CD4-positive, alpha-beta T cell (primary cell): ENCODE results near the gene NMRAL1. TPM values are rescaled to one million over a fixed set of nuclear protein-coding genes. Genes with fewer than 3 reads are reported as not detected.
A peak's percentile ranks its signal among the peaks of the same experiment; 100 is the strongest.

Source experiments
- ATAC-seq: fragments of 200-7000 bp; cut with Tn5 transposase; one replicate; pipeline ENCODE4 v1.10.0; 2022; ENCODE audit warnings: mild to moderate bottlenecking; ENCODE audit not compliant: poor library complexity
- CTCF ChIA-PET: fragments of 350-600 bp; sonication (Branson Sonifier 250); formaldehyde crosslinking; loops from one replicate; lab custom pipeline; 2021; ENCODE audit warnings: antibody characterized with exemption, inconsistent platforms; lab: Charles Lee
- POLR2A ChIA-PET: fragments of 350-600 bp; sonication (Branson Sonifier 250); formaldehyde crosslinking; loops from one replicate; lab custom pipeline; 2021; ENCODE audit warnings: antibody characterized with exemption, inconsistent platforms; lab: Charles Lee
- DNase-seq, 14 experiments: peaks; one replicate each; pipeline ENCODE4 v3.0.0-alpha.2; 2013 to 2020; ENCODE audit warnings: mixed read lengths in 2 of 14
- H3K27ac ChIP-seq, 2 donors: one replicate each; pipeline versions ENCODE4 v1.5.1 to v1.7.0; 2013; ENCODE audit warnings: low read length in 2 of 2, low read depth in 1 of 2, mild to moderate bottlenecking in 1 of 2
- H3K27me3 ChIP-seq, 2 experiments: 1 replicate in 1 of 2; 2 replicates in 1 of 2; pipeline versions ENCODE4 v1.6.1 to v1.7.0; 2013; ENCODE audit warnings: low read length in 2 of 2, control low read depth in 1 of 2, mild to moderate bottlenecking in 1 of 2, moderate library complexity in 1 of 2; ENCODE audit not compliant: insufficient read depth in 2 of 2, control insufficient read depth in 1 of 2
- H3K36me3 ChIP-seq: one replicate; pipeline ENCODE4 v1.6.1; 2013; ENCODE audit warnings: low read length, control low read depth; ENCODE audit not compliant: insufficient read depth
- H3K4me1 ChIP-seq: one replicate; pipeline ENCODE4 v1.6.1; 2013; ENCODE audit warnings: low read length, control low read depth; ENCODE audit not compliant: insufficient read depth
- H3K4me3 ChIP-seq: one replicate; pipeline ENCODE4 v1.5.1; 2013; ENCODE audit warnings: mild to moderate bottlenecking, low read length, moderate library complexity
- H3K9me3 ChIP-seq, 2 experiments: 1 replicate in 1 of 2; 2 replicates in 1 of 2; pipeline versions ENCODE4 v1.6.1 to v1.7.0; 2013; ENCODE audit warnings: low read length in 2 of 2, mild to moderate bottlenecking in 2 of 2, control low read depth in 1 of 2, moderate library complexity in 1 of 2; ENCODE audit not compliant: control insufficient read depth in 1 of 2, insufficient read depth in 1 of 2
- H3K27ac Mint-ChIP-seq: one replicate; pipeline ENCODE4 v1.8.0; 2020; ENCODE audit warnings: mixed read lengths
- H3K27me3 Mint-ChIP-seq: one replicate; pipeline ENCODE4 v1.8.0; 2021; ENCODE audit warnings: mixed read lengths
- H3K36me3 Mint-ChIP-seq: one replicate; pipeline ENCODE4 v1.8.0; 2021; ENCODE audit warnings: low read depth, mixed read lengths
- H3K4me1 Mint-ChIP-seq: one replicate; pipeline ENCODE4 v1.8.0; 2021; ENCODE audit warnings: low read depth, mixed read lengths
- H3K4me3 Mint-ChIP-seq: one replicate; pipeline ENCODE4 v1.8.0; 2020; ENCODE audit warnings: mild to moderate bottlenecking, mixed read lengths
- H3K9me3 Mint-ChIP-seq: one replicate; pipeline ENCODE4 v1.8.0; 2020; ENCODE audit warnings: mixed read lengths
- intact Hi-C, 2 experiments: fragments of 100-400 bp; cut with DNase I in 1 of 2; cut with micrococcal nuclease in 1 of 2; formaldehyde crosslinking; loops; one replicate each; pipeline versions ENCODE4 v1.15.1 to v1.9.0; 2023 to 2025; cut with DNase I, micrococcal nuclease
- total RNA-seq, 174 experiments: library from RNA in 2 of 174; stranded (reverse) in 2 of 174; gene quantifications; one replicate each; pipeline ENCODE4 v1.2.3 and lab custom pipeline; 2021 to 2026
- TF ChIP-seq, protein P1 (sequence below): fragments of 200-600 bp; IDR thresholded peaks from one replicate; pipeline ENCODE4 v1.8.0; 2022; ENCODE audit warnings: antibody characterized with exemption, mild to moderate bottlenecking

Gene NMRAL1
- total RNA-seq, 2 experiments from 2014 or later = 28.6 to 29.5 TPM

DNA sequence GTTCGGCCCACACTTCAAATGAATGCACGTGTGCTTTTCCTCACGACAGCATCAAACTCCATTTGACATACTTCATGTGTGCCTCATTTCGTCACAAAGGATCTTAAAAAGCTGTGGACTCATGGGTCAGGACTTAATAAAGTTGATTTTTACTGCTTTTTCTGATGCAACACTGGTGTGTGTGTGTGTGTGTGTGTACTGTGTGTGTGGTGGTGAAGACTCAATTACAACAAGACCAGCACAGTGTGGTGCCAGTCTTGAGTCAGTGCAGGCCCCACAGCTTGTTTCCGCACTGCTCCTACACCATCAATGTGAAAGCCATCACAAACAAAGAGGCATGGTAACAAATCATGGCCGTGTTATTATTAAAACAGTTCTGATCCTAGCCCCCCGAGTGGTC, 46.5 kb upstream of the NMRAL1 start:
- peaks cover 24% of the 10 kb centered on the region for H3K4me1 Mint-ChIP-seq
- H3K36me3 ChIP-seq = peaks cover 25% of the 10 kb centered on the region
- no peak for ATAC-seq
- no peaks in the 10 kb centered on the region for H3K27me3 ChIP-seq
- H3K36me3 Mint-ChIP-seq = peaks cover 5% of the 10 kb centered on the region
- ChIA-PET POLR2A (interaction anchor here (0.9 kb wide), 1 partner anchor 13 kb away, joined by 3 read pairs; no protein-coding TSS in a partner anchor), CTCF (no interaction called here)
- TF ChIP-seq, protein P1, sequence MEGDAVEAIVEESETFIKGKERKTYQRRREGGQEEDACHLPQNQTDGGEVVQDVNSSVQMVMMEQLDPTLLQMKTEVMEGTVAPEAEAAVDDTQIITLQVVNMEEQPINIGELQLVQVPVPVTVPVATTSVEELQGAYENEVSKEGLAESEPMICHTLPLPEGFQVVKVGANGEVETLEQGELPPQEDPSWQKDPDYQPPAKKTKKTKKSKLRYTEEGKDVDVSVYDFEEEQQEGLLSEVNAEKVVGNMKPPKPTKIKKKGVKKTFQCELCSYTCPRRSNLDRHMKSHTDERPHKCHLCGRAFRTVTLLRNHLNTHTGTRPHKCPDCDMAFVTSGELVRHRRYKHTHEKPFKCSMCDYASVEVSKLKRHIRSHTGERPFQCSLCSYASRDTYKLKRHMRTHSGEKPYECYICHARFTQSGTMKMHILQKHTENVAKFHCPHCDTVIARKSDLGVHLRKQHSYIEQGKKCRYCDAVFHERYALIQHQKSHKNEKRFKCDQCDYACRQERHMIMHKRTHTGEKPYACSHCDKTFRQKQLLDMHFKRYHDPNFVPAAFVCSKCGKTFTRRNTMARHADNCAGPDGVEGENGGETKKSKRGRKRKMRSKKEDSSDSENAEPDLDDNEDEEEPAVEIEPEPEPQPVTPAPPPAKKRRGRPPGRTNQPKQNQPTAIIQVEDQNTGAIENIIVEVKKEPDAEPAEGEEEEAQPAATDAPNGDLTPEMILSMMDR = no peak
- H3K9me3 ChIP-seq = no peaks in the 10 kb centered on the region
- no peaks in the 10 kb centered on the region for H3K9me3 Mint-ChIP-seq
- DNase-seq = no peak
- peaks cover 26% of the 10 kb centered on the region for H3K4me1 ChIP-seq
- no peak overlapping the region for H3K4me3 ChIP-seq
- H3K27ac ChIP-seq = no peak overlapping the region
- intact Hi-C loops = no loop called here
- no peak overlapping the region for H3K4me3 Mint-ChIP-seq
- no peaks in the 10 kb centered on the region for H3K27me3 Mint-ChIP-seq
- no peak overlapping the region for H3K27ac Mint-ChIP-seq

DNA sequence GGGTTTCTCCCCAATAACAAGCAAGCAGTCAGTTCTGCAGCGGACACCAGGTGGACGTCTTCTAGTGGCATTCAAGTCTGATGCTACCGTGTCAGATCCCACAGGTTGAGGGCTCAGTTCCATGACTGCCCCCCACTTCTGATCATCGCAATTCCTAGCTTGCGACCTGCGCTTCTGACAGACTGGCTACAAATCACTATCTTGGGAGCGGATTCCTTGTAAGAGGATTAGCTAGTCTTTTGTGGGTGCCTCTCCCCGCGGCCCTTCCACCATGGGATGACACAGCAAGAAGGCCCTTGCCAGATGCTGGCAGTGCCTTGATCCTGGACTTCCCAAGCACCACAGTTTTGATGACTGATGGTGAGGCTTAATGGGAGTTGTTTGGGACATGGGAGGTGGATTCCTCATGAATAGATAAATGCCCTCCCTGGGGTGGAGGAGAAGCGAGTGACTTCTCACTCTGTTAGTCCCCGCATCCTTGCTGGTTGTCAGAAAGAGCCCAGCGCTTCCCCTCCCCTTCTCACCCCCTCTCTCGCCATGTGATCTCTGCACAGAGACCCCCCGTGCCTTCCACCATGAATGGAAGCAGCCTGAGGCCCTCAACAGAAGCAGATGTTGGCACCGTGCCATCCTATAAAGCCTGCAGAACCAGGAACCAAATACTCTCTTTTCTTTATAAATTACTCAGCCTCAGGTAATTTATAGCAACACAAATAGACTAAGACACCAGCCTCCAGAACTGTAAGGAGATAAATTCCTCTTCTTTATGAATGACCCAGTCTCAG, 45.0 kb upstream of the NMRAL1 start:
- Mint-ChIP-seq H3K9me3 (no peaks in the 10 kb centered on the region), H3K4me3 (no peak overlapping the region), H3K4me1 (peaks cover 35% of the 10 kb centered on the region), H3K27ac (peak overlapping the region; percentile 57), H3K27me3 (no peaks in the 10 kb centered on the region), H3K36me3 (peaks cover 13% of the 10 kb centered on the region)
- TF ChIP-seq, protein P1 = no peak
- intact Hi-C loops = no loop called here
- Histone ChIP-seq H3K4me1 (peaks cover 36% of the 10 kb centered on the region), H3K27me3 (no peaks in the 10 kb centered on the region), H3K4me3 (no peak overlapping the region), H3K27ac (no peak overlapping the region), H3K36me3 (peaks cover 21% of the 10 kb centered on the region), H3K9me3 (no peaks in the 10 kb centered on the region)
- ATAC-seq (no peak), DNase-seq (no peak)
- ChIA-PET POLR2A (no interaction called here), CTCF (interaction anchor here (0.5 kb wide), 1 partner anchor 35 kb away, joined by 4 read pairs; no protein-coding TSS in a partner anchor)

DNA sequence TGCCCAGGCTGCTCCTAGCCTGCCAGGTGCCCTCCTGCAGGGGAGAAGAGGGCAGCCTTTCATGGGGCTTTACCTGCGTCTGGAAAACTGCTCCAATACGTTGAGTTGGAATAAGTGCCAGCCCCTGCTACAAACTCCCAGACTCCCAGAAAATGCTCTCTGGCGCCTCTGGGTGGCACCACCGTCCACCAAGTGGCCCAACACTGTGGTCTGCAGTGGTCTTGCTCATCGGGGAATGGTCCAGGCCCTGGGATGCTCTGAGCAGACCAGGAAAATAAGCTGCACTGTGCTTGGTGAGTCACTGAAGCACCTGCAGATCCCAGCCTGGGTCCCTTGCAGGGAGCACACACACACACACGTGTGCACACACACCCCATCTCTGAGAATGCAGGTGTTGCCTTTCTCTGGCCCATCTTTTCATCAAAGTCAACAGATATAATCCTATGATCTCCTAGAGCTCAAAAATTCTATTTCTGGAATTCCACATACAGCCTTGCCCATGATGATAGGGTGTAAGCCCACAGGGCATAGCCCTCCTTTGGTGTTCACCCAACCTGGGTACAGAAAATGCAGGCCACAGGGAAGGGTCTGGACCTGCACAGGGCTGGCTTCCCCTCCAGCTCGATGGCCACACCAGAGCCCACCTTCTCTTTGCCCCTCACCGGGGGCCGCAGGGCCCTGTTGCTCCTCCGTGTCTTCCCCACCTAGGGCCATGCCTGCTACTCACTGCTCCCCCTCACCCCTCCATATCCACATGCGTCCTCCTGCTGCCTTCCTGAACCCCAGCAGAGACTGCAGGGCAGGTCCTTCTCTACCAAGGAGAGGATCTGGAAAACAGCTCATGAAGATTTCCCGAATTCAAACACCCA, 43.6 kb upstream of the NMRAL1 start:
- no peak overlapping the region for H3K4me3 Mint-ChIP-seq
- peak; percentile 16 for ATAC-seq
- Histone ChIP-seq H3K4me1 (peaks cover 50% of the 10 kb centered on the region), H3K4me3 (no peak overlapping the region), H3K36me3 (peaks cover 29% of the 10 kb centered on the region), H3K9me3 (no peaks in the 10 kb centered on the region), H3K27me3 (no peaks in the 10 kb centered on the region), H3K27ac (no peak overlapping the region)
- H3K4me1 Mint-ChIP-seq = peaks cover 45% of the 10 kb centered on the region
- TF ChIP-seq, protein P1 = peak; percentile 52
- DNase-seq = peak in 2 of 14 experiments; percentile 29 to 37
- intact Hi-C loops = no loop called here
- no peaks in the 10 kb centered on the region for H3K9me3 Mint-ChIP-seq
- CTCF ChIA-PET = interaction anchor here (1.8 kb wide), 1 partner anchor 31 kb away, joined by 6 read pairs; no protein-coding TSS in a partner anchor
- H3K36me3 Mint-ChIP-seq = peaks cover 18% of the 10 kb centered on the region
- POLR2A ChIA-PET = no interaction called here
- peak overlapping the region; percentile 80 for H3K27ac Mint-ChIP-seq
- H3K27me3 Mint-ChIP-seq = no peaks in the 10 kb centered on the region
